Ammon's horn (tissue), 1 donor: ENCODE measurements around the gene POU3F3.

Experiments used
- DNase-seq: peaks from one replicate; pipeline ENCODE4 v3.0.0-alpha.2; 2016; ENCODE audit warnings: low spot score

Gene POU3F3

GRCh38 chr2:104860451-104860790 is 6.5 kb downstream of the POU3F3 start:
- DNase-seq, result peak; percentile 85

- DNase-seq, result peak; percentile 42
Observed at GRCh38 chr2:104861351-104862057, 7.6 kb downstream of the POU3F3 start.

GRCh38 chr2:104862058-104862941 is 8.4 kb downstream of the POU3F3 start:
- peak; percentile 71 for DNase-seq

- no peak for DNase-seq
Observed at GRCh38 chr2:104863146-104863467, 9.2 kb downstream of the POU3F3 start.

GRCh38 chr2:104863468-104864279 is 9.8 kb downstream of the POU3F3 start:
- DNase-seq, result peak; percentile 39

- DNase-seq, result no peak
Observed at GRCh38 chr2:104864280-104865095, 10.6 kb downstream of the POU3F3 start.

DNA sequence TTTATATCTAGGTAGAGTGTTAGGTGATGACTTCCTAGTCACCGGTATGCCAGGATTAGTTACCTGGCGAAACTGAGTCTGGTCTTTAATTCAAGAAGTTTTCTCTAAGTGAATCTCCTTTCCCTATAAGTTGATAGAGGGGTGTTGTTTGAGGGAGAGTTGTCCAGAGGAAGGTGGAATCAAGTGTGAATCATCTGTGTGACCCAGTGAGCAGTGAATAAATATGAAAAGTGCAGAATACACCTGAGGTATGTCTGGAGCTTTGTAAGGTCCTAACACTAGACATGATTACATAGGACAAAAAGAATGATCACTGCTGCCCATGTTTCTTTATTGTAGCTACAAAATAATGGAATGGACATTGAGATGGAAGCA is 11.2 kb downstream of the POU3F3 start:
- no peak for DNase-seq

DNA sequence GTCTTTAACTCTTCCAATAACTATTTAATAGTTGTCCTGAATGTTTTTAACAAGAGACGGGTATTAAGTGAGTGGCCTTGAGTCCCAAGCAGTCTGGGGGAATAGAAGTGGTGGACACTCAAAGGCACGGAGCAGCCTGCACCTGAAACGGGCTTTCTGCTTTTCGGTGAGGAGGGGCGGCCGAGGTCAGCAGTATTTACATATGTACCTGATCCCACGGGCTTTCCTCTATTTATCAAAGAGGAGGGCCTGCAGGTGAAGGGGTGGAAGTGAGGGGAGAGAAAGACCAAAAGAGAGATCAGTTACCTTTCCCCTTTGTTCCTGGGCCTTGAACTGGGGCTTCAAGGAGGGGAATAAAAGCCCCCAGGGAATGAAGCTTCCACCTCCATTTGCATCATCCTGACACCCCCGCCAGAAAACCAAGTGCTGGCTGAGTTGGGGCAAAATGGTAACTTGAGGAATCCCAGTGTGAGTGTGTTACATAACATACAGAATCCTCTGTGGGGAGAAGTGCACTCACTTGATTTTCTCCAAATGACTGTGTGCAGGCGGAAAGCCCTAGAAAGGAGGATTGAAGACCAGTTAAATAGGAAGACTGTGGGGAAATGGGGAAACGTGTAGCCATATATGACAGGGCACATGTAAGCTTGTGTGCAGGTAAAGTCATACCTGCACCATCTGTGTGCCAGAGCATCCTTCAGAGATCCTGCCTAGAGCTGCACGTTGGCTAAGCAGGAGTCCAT is 12.4 kb downstream of the POU3F3 start:
- DNase-seq, result peak; percentile 4

- peak; percentile 64 for DNase-seq
Observed at GRCh38 chr2:104866883-104867812, 13.2 kb downstream of the POU3F3 start.

DNA sequence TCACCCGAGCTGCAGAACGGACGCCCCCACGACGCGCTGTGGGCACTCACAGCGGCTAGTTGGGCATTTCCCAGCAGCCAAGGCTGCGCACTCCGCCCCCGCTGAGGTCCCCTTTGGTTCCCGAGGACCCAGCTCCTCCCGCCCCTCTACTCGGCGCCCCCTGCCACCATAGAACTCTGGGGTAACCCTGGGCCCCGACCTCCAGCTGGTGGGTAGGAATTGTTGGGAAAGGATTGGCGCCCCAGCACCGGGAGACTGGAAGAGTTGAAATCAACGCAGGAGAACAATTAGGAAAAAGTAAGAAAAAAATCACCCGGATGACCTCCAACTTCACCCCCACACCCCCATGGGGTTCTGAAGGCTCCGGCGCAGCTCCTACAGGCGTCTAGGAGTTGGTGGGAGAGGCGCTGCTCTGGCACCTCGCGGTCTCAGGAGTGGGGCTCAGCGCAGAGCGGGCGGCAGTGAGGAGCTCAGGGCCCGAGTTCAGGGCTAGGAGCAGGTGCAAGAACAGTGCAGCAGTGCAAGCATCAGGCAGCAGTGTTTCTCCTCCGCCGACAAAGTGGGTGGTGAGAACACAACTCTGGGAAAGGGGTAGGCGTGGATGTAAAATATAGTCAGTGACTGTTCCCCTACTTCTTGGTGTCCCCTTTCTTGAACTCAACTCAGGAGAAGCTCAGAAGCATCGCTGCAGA is 14.0 kb downstream of the POU3F3 start:
- peak; percentile 22 for DNase-seq

DNA sequence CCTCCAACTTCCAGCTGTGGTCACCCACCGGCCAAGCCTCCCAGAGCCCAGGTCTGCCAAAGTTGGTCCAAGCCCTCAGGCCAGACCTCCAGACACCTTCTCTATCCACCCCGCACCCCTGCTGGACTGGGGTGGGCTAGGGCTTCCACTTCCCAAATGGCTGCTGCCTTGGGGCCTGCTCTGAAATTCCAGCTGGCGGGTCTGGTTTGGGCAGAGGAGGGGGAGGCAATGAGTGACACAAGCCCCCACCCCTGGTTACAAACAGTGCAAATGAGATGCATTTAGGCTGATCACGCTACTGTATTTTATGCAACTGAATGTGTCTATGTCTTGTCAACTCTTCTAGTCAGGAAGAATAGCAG is 14.6 kb downstream of the POU3F3 start:
- DNase-seq, result no peak

- peak; percentile 32 for DNase-seq
Observed at GRCh38 chr2:104870100-104870975, 16.4 kb downstream of the POU3F3 start.

GRCh38 chr2:104871649-104871971 is 17.7 kb downstream of the POU3F3 start:
- DNase-seq, result no peak

- DNase-seq, result peak; percentile 53
Observed at GRCh38 chr2:104871972-104872865, 18.3 kb downstream of the POU3F3 start.

GRCh38 chr2:104872866-104873688 is 19.2 kb downstream of the POU3F3 start:
- peak; percentile 95 for DNase-seq

DNA sequence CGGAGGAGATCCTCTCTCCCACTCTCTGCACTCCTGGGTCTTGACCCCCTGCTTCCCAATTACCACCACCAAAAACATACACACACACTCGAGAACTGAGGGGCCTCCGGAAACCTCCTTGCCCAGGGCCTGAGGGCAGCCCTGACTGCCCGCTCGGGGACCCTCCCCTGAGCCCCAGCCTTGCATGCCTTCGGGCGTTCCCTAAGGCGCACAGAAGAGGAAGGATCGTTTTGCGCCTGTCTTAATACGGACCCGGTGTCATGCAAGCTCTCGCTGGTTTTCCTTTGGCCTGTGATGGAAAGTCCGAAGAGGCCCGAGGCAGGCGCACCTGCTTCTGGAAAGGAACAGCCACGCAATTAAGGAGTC is 19.8 kb downstream of the POU3F3 start:
- DNase-seq, result no peak

GRCh38 chr2:104874230-104874629 is 20.3 kb downstream of the POU3F3 start:
- DNase-seq, result no peak
